SK-N-SH (cell line): Measurements from ENCODE around the gene ATAD1. TPM values are rescaled to one million over a fixed set of nuclear protein-coding genes. Genes with fewer than 3 reads are reported as not detected.

Source experiments
- CTCF ChIA-PET: fragments of 300-600, 350-600 bp; formaldehyde crosslinking; extraction: SDS; loops from one replicate; lab custom pipeline; 2021; lab: Yijun Ruan, JAX
- POLR2A ChIA-PET: fragments of 350-600 bp; sonication (Branson Sonifier 250); formaldehyde crosslinking; extraction: SDS; loops from one replicate; lab custom pipeline; 2020; ENCODE audit warnings: antibody characterized with exemption, inconsistent platforms; lab: Yijun Ruan, JAX
- DNase-seq: peaks from one replicate; pipeline ENCODE4 v3.0.0; 2012
- H2AFZ ChIP-seq: fragments of 200-600 bp; sonication (generic); 2 replicates; pipeline ENCODE4 v1.8.1; 2016; ENCODE audit warnings: antibody characterized with exemption, mild to moderate bottlenecking, low read depth
- H3F3A ChIP-seq: fragments of 200-600 bp; sonication (generic); replicated peaks from 2 replicates; pipeline ENCODE3; 2016; ENCODE audit warnings: antibody characterized with exemption, mild to moderate bottlenecking; ENCODE audit not compliant: insufficient read depth
- H3K27ac ChIP-seq, 2 experiments: fragments of 200-500 bp in 1 of 2; fragments of 200-600 bp in 1 of 2; sonication (Bioruptor generic) in 1 of 2; sonication (generic), shearing (Covaris generic) in 1 of 2; 2 replicates each; pipeline versions ENCODE4 v1.5.1 to v1.6.1; 2014 to 2016; ENCODE audit warnings: low read depth in 2 of 2, inconsistent platforms in 1 of 2, low read length in 1 of 2, mild to moderate bottlenecking in 1 of 2, mixed read lengths in 1 of 2
- H3K27me3 ChIP-seq: fragments of 200-600 bp; sonication (generic), shearing (Covaris generic); 2 replicates; pipeline ENCODE4 v1.6.1; 2016; ENCODE audit warnings: mixed run types; ENCODE audit not compliant: insufficient read depth
- H3K36me3 ChIP-seq, 2 experiments: fragments of 200-500 bp in 1 of 2; fragments of 200-600 bp in 1 of 2; sonication (Bioruptor generic) in 1 of 2; sonication (generic) in 1 of 2; replicated peaks in 1 of 2; 2 replicates each; pipeline versions ENCODE3 to v1.5.1; 2014 to 2016; ENCODE audit warnings: low read length in 1 of 2, mild to moderate bottlenecking in 1 of 2; ENCODE audit not compliant: insufficient read depth in 2 of 2, control insufficient read depth in 1 of 2
- H3K4me1 ChIP-seq, 2 experiments: fragments of 200-500 bp in 1 of 2; fragments of 200-600 bp in 1 of 2; sonication (Bioruptor generic) in 1 of 2; sonication (generic), shearing (Covaris generic) in 1 of 2; 2 replicates each; pipeline versions ENCODE4 v1.5.1 to v1.6.1; 2014 to 2016; ENCODE audit warnings: low read depth in 1 of 2, low read length in 1 of 2, mixed run types in 1 of 2; ENCODE audit not compliant: insufficient read depth in 2 of 2, control insufficient read depth in 1 of 2
- H3K4me2 ChIP-seq: fragments of 200-600 bp; sonication (generic), shearing (Covaris generic); 2 replicates; pipeline ENCODE4 v1.6.1; 2017; ENCODE audit warnings: mixed run types
- H3K4me3 ChIP-seq, 2 experiments: fragments of 200-500 bp in 1 of 2; fragments of 200-600 bp in 1 of 2; sonication (Bioruptor generic) in 1 of 2; sonication (generic), shearing (Covaris generic) in 1 of 2; 2 replicates each; pipeline versions ENCODE4 v1.5.1 to v1.8.1; 2014 to 2016; ENCODE audit warnings: low read depth in 2 of 2, inconsistent platforms in 1 of 2, low read length in 1 of 2, mild to moderate bottlenecking in 1 of 2, mixed read lengths in 1 of 2, moderate library complexity in 1 of 2
- H3K79me2 ChIP-seq: fragments of 200-600 bp; sonication (generic); 2 replicates; pipeline ENCODE4 v1.8.1; 2017; ENCODE audit warnings: mild to moderate bottlenecking; ENCODE audit not compliant: insufficient read depth
- H3K9ac ChIP-seq: fragments of 200-600 bp; sonication (generic); 2 replicates; pipeline ENCODE4 v1.6.1; 2017; ENCODE audit warnings: mixed run types
- H3K9me2 ChIP-seq: fragments of 200-600 bp; sonication (generic); 2 replicates; pipeline ENCODE4 v1.6.1; 2017; ENCODE audit warnings: mixed run types
- H3K9me3 ChIP-seq: fragments of 200-600 bp; sonication (generic); 2 replicates; pipeline ENCODE4 v1.6.1; 2017; ENCODE audit warnings: mixed run types, mild to moderate bottlenecking, moderate library complexity
- H4K20me1 ChIP-seq: fragments of 200-600 bp; sonication (generic); 2 replicates; pipeline ENCODE4 v1.6.1; 2017; ENCODE audit warnings: mild to moderate bottlenecking, mixed run types; ENCODE audit not compliant: insufficient read depth
- EP300 ChIP-seq, 2 experiments: IDR thresholded peaks; 2 replicates each; pipeline versions ENCODE4 v1.4.0 to v1.6.1; 2012; ENCODE audit warnings: borderline replicate concordance in 1 of 2, low read depth in 1 of 2, low read length in 1 of 2
- EZH2phosphoT487 ChIP-seq: fragments of 200-600 bp; sonication (generic); IDR thresholded peaks from 2 replicates; pipeline ENCODE4 v1.6.1; 2017; ENCODE audit warnings: low read depth, mixed run types, mild to moderate bottlenecking, antibody characterized with exemption, moderate library complexity, borderline replicate concordance
- FOXJ3 ChIP-seq: sonication (generic); formaldehyde crosslinking; IDR thresholded peaks from 2 replicates; pipeline ENCODE4 v1.5.1; 2020; ENCODE audit warnings: mild to moderate bottlenecking, missing genetic modification reagents
- FOXM1 ChIP-seq: IDR thresholded peaks from 2 replicates; pipeline ENCODE4 v1.4.0; 2012; ENCODE audit warnings: low read depth, mild to moderate bottlenecking
- GABPA ChIP-seq: IDR thresholded peaks from 2 replicates; pipeline ENCODE4 v1.4.0; 2012; ENCODE audit warnings: low read depth, mild to moderate bottlenecking
- MEF2A ChIP-seq: IDR thresholded peaks from 2 replicates; pipeline ENCODE4 v1.4.0; 2012; ENCODE audit warnings: low read depth, borderline replicate concordance
- NRF1 ChIP-seq: IDR thresholded peaks from 2 replicates; pipeline ENCODE4 v1.6.1; 2012; ENCODE audit warnings: low read depth, mild to moderate bottlenecking, low read length
- POLR2AphosphoS5 ChIP-seq: IDR thresholded peaks from 2 replicates; pipeline ENCODE4 v1.6.1; 2012; ENCODE audit warnings: low read depth, low read length
- RCOR1 ChIP-seq: fragments of 150-350 bp; IDR thresholded peaks from 2 replicates; pipeline ENCODE4 v1.6.1; 2017; ENCODE audit warnings: antibody characterized with exemption, low read length
- SIN3A ChIP-seq: IDR thresholded peaks from 2 replicates; pipeline ENCODE4 v1.6.1; 2012; ENCODE audit warnings: low read depth, mild to moderate bottlenecking, low read length, moderate library complexity, borderline replicate concordance
- TAF1 ChIP-seq: IDR thresholded peaks from 2 replicates; pipeline ENCODE4 v1.6.1; 2012; ENCODE audit warnings: low read depth, mild to moderate bottlenecking, low read length, moderate library complexity, borderline replicate concordance
- TCF12 ChIP-seq: IDR thresholded peaks from 2 replicates; pipeline ENCODE4 v1.4.0; 2012
- ZBTB33 ChIP-seq: IDR thresholded peaks from 2 replicates; pipeline ENCODE4 v1.4.0; 2012; ENCODE audit warnings: low read depth, borderline replicate concordance
- WGBS: methylation state at CpG from one replicate; pipeline ENCODE4 v1.1.6; 2017; ENCODE audit warnings: low lambda C conversion rate; 5-methylcytosine and 5-hydroxymethylcytosine counted together
- polyA plus RNA-seq, 3 experiments: library from polyadenylated mRNA; depleted of rRNA; stranded (reverse); fragments of >200 nt; gene quantifications; 2 replicates each; pipeline ENCODE4 v1.2.3, GENCODE V29; 2012

ATAD1 gene
- polyA plus RNA-seq, 1 of the 3 experiments (the other 2 are of a cell fraction): 13.5 TPM

- TF ChIP-seq EZH2phosphoT487 (no peak), FOXM1 (peak; percentile 58; the same call in 1 of the 2 replicates), GABPA (no peak; the same call in 1 of the 2 replicates), SIN3A (peak; percentile 81), EP300 (IDR thresholded peaks at IDR 0.05; ENCODE audit: borderline replicate concordance in 1 of 2, low read depth in 1 of 2, low read length in 1 of 2) (0 out of 4 replicates have a peak, but pooled peaks of 1 of the 2 experiments have one; percentile 22), ZBTB33 (no peak), RCOR1 (peak; percentile 54; the same call in 1 of the 2 replicates), POLR2AphosphoS5 (peak; percentile 66; the same call in 1 of the 2 replicates), TAF1 (peak; percentile 96), FOXJ3 (CRISPR knock-in tag) (no peak)
Observed at GRCh38 chr10:87861953-87862678, 44.1 kb upstream of the ATAD1 start (continued).

- Histone ChIP-seq H3K27me3 (no peaks in the 10 kb centered on the region), H3K27ac (peak overlapping the region in 1 of 2 experiments; percentile 97; a peak in 3 of 4 replicates), H4K20me1 (peaks cover 23% of the 10 kb centered on the region), H3K79me2 (peaks cover 29% of the 10 kb centered on the region), H2AFZ (peak overlapping the region; percentile 92), H3K9ac (no peak overlapping the region), H3K36me3 (peaks cover 6 to 8% of the 10 kb centered on the region in 2 experiments), H3K9me2 (no peaks in the 10 kb centered on the region), H3K9me3 (no peaks in the 10 kb centered on the region), H3K4me1 (peaks cover 0 to 13% of the 10 kb centered on the region in 2 experiments; a peak in 2 of 4 replicates), H3K4me3 (peak overlapping the region; percentile 79 to 97; a peak in 3 of 4 replicates), H3K4me2 (peak overlapping the region; percentile 96), H3F3A (peaks cover 33% of the 10 kb centered on the region)
- 98% methylated on average over 11 of the region's 16 CpGs for WGBS
- DNase-seq: no peak
- TF ChIP-seq NRF1 (no peak), MEF2A (no peak), TCF12 (no peak), POLR2AphosphoS5 (no peak), TAF1 (no peak)
- ChIA-PET POLR2A (interaction anchor here (0.6 to 3.0 kb wide), 9 partner anchors 42 to 526 kb away, joined by 3 to 37 read pairs (median 6); partner anchors contain the start of gene ATAD1), CTCF (interaction anchor here (1.0 to 3.8 kb wide), 6 partner anchors 10 to 703 kb away, joined by 3 to 42 read pairs (median 9); no protein-coding TSS in a partner anchor)
Observed at GRCh38 chr10:87861566-87861952, 43.5 kb upstream of the ATAD1 start.
